IPS-NIHi7 (cell line): ENCODE measurements around the gene CYP24A1.
"Not testable (repeated sequence)": the region's sequence is repeated elsewhere in the genome, so short reads cannot be mapped to it uniquely, and the experiment has no call there.

Experiments
- DNase-seq: peaks from one replicate; pipeline ENCODE4 v3.0.0; 2012; ENCODE audit warnings: mixed read lengths; ENCODE audit errors: extremely low spot score

The CYP24A1 gene

GRCh38 chr20:54134445-54135220 lies 39.2 kb downstream of the CYP24A1 start:
- DNase-seq: no peak

GRCh38 chr20:54133434-54134427 lies 40.1 kb downstream of the CYP24A1 start:
- DNase-seq: no peak

- peak; percentile 41 for DNase-seq
These were observed 41.0 kb downstream of the CYP24A1 start for GRCh38 chr20:54132612-54133433.

GRCh38 chr20:54131675-54132611 lies 41.8 kb downstream of the CYP24A1 start:
- no peak for DNase-seq

- not testable (repeated sequence) for DNase-seq
These were observed 42.7 kb downstream of the CYP24A1 start for GRCh38 chr20:54131125-54131524.

GRCh38 chr20:54129350-54129749 lies 44.4 kb downstream of the CYP24A1 start:
- DNase-seq: no peak

- DNase-seq: no peak
These were observed 45.8 kb downstream of the CYP24A1 start for GRCh38 chr20:54127855-54128574.

GRCh38 chr20:54126806-54127655 lies 46.8 kb downstream of the CYP24A1 start:
- DNase-seq: no peak

- DNase-seq: not testable (repeated sequence)
These were observed 47.5 kb downstream of the CYP24A1 start for GRCh38 chr20:54126328-54126727.

- peak; percentile 75 for DNase-seq
These were observed 50.1 kb downstream of the CYP24A1 start for GRCh38 chr20:54123587-54124180.

- no peak for DNase-seq
These were observed 50.9 kb downstream of the CYP24A1 start for GRCh38 chr20:54122681-54123586.

- no peak for DNase-seq
These were observed 51.6 kb downstream of the CYP24A1 start for GRCh38 chr20:54122189-54122588.

GRCh38 chr20:54119744-54120143 lies 54.0 kb downstream of the CYP24A1 start:
- no peak for DNase-seq

- no peak for DNase-seq
These were observed 55.4 kb downstream of the CYP24A1 start for GRCh38 chr20:54118220-54119001.

GRCh38 chr20:54116550-54117235 lies 57.1 kb downstream of the CYP24A1 start:
- DNase-seq: no peak
